CMK (cell line): Measurements from ENCODE around the gene CELA2B.
"Not testable (repeated sequence)": the region's sequence is repeated elsewhere in the genome, so short reads cannot be mapped to it uniquely, and the experiment has no call there.

Experiments used
- DNase-seq: peaks from one replicate; pipeline ENCODE4 v3.0.0-alpha.2; 2010; ENCODE audit warnings: low read depth

CELA2B gene

DNA sequence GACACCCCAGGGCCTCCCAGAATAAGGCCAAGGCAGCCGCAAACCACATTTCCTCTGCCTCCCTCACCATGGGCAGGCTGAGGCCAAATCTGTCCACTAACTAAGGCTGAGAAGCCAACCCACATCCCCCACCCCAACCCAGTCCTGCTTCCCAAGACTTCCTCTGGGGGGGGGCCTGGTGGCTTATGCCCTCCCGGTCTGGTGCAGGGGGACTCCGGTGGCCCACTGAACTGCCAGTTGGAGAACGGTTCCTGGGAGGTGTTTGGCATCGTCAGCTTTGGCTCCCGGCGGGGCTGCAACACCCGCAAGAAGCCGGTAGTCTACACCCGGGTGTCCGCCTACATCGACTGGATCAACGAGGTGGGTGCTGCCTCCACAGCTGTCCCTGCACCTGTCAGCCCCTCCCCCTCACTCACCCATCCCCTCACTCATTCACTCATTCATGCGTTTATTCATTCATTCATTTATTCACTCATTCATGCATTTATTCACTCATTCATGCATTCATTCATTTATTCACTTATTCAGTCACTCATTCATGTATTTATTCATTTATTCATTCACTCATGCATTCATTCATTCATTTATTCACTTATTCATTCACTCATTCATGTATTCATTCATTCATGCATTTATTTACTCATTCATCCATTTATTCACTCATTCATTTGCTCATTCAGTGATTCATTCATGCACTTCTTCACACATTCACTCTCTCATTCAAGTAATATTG is 30.3 kb upstream of the CELA2B start:
- no peak for DNase-seq

DNA sequence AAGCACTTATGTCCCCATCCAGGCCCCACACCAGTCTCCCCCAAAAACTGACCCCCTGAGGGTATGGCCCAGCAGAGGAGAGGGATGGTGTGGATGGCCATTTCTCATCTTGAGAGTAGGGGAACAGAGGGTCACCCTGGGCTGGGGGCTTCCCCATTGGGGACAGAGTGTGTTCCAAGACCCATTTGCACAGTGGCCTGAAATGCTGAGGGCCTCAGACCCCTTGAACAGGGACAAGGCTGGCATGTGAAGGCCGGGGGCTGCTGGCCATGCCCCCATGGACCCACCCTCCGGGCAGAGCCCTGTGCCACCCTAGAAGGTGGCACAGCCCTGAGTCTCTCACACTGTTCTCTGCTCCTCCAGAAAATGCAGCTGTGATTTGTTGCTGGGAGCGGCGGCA is 29.7 kb upstream of the CELA2B start:
- DNase-seq = no peak

DNA sequence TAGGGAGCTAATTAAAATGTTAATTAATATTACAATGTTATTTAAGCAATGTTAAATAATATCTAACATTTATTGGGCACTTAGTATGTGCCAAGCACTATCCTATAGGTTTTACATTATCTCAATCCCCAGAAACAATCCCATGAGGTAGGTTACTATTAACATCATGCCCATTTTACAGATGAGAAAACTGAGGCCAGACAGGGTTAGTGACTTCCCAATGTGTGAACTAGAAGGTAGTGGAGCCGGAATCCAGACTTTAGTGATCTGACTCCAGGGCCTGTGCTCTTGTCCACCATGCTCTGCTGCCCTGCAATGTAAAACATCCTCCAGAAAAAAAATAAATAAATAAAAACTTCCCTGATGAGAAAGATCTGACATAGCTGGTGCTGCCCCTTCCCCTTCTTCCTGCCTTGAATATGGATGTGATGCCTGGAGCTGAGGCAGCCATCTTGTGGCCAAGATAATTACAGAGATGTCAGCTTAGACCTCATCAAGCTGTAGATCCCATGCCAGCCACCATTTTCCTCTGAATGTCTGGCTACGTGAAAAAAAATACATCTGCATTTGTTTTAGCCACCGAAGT is 26.9 kb upstream of the CELA2B start:
- DNase-seq = no peak

DNA sequence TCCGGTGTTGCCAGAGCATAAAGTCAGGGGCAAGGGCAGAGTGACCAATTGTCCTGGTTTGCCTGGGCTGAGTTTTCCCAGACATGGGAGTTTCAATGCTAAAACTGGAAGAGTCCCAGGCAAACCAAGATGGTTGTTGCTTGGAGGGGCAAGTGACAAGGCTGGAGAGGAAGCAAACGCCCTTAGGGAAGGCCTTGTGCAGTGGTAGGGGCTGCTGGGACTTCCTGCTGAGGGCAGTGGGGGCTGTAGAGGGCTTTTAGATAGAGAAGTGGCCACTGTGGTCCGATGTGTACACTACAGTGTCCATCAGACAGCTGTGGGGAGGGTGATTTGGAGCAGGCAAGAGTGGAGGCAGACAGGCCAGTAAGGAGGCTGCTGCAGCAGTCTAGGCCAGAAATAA is 26.3 kb upstream of the CELA2B start:
- peak; percentile 36 for DNase-seq

DNA sequence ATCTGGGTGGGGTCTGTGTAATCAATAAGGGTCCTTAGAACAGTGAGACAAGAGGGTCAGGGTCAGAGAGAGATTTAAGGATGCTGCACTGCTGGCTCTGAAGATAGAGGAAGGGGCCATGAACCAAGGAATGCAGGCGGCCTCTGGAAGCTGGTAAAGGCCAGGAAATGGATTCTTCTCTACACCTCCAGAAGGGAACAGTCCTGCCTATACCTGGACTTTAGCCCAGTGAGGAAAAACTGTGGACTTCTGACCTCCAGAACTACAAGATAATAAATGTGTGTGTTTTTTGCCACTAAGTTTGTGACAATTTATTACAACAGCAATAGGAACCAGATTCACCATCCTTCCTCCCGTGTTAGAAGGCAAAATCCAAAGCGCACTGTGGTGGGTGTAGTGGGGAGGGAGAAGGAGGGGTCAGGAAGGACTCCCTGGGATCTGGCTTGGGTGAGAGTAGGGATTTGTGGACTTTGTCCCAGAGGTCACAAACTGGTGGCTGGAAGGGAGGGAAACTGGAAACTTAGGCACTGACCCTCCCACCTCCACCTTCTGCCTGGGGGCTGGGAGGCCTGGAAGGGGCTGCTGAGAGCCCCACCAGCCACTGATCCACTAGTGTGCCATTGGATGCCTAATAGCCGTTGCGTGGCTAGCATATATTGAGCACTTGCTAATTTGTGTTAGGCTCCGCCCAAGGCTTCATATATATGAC is 24.7 kb upstream of the CELA2B start:
- DNase-seq = no peak

DNA sequence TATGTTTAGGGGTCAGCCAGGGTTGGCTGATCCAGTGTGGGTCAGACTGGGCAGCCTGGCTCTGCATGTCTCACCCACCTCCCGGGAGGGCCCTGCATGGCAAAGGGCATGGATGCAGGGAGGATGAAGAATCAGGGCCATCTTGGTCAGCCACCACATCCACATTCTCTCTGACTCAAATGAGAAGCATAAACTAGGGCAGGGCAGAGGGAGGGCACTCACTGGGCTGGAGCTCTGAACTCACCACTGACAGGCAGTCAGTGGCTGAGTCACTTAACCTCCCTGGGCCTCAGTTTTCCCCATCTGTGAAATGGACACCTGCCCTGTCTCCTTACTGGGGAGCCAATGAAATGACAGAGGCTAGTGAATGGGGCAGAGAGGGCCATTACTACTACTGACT is 23.7 kb upstream of the CELA2B start:
- DNase-seq = no peak

DNA sequence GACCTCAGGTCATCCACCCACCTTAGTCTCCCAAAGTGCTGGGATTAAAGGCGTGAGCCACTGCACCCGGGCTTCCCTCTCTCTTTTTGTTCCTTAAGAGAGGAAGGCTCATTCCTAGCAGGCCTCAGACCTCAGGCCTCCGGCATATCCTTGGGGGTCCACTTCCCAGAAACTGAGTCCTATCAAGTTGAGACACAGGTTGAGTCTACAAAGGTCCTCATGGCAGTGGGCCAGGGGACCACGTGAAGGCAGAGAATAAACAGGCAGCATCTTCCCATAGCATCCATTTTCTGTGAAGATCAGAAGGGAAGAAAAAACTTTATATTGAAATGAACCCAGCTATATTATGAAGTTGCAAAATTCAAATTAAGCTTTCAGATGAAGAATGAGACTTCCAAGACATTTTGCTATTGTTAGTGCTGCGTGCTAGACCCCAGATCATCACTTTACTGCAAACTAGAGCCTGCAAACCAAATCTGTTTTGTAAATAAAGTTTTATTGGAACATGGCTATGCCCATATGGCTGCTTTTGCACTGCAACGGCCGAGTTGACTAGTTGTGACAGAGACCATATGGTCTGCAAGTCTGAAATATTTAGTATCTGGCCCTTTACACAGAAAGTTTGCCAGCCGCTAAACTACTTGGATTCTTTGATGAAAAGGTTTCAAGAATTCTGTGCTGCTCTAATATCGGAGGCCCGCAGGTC is 22.9 kb upstream of the CELA2B start:
- DNase-seq = no peak

DNA sequence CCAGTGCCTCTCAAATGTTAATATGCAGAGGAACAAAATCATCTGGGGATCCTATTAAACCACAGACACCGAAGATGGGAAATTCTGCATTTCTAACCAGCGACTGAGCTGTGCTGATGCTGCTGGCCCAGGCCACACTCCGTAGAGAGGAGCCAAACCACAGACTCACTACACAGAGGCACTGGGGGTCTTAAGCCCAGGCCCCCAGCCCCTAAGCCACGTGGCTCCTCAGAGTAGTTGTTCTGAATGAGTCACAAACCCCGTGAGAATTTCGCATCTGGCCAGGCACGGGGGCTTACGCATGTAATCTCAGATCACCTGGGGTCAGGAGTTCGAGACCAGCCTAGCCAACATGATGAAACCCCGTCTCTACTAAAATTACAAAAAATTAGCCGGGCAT is 22.2 kb upstream of the CELA2B start:
- DNase-seq = no peak

DNA sequence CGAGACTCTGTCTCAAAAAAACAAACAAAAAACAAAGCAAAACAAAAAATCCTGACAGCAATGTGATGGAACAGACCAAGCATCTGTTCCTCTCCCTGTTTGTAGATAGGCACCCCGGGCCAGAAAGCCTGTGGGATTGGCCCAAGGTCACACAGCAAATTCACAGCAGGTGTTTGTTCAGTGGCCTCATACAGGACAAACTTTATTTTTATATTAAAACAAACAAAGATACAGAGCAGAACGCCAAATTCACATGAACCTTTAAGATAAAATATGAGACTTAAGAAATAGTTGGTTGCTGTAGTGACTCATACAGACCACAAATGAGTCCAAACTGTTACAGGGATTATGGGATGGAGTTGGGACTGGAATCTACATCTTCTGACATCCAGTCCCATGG is 21.6 kb upstream of the CELA2B start:
- no peak for DNase-seq

DNA sequence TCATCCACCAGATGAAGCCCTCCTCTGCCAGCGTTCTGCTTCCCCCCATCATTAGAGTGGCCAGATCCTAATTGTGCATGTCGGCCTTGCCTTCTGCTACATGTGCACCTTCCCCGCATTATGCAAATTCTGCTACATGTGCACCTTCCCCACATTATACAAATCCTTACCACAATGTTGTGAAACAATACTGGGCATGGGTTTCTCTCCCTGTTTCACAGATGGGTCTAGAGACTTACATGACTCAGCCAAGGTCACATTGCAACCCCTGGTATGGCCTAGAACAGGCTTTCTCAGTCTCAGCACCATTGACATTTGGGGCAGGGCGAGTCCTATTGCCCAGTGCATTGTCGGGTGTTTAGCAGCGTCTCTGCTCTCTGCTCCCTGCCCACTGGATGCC is 20.4 kb upstream of the CELA2B start:
- DNase-seq = no peak

DNA sequence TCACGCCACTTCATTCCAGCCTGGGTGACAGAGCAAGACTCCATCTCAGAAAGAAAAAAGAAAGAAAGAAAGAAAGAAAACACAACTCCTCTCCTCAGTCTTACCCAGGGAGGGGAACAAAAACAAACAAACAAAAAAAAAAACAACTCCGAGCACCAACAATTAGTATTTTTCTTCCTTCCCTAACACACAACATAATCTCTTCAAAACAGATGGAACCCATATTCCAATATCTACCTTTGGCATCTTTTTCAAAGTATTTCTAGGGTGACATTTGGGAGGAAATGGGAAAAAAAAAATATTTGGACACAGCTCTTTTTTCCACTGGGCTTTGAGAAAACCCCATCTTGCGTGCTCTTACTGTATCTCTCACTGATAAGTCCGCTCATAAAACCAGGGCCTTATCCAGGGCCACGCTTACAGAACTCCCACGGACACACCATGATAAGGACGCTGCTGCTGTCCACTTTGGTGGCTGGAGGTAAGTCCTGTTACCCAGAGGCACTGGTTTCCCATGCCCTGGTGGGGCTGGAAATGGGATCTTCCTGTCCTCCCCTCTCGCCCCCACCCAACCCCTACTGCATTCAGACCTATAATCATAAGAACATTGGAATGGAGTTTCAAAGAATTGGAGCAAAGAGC is 19.5 kb upstream of the CELA2B start, which contains the start of gene CELA2A:
CELA2A (plus strand) TSS at position 420 of the 642 bp plus-strand sequence; CDS start at position 442, 22 bp downstream.
- no peak for DNase-seq

DNA sequence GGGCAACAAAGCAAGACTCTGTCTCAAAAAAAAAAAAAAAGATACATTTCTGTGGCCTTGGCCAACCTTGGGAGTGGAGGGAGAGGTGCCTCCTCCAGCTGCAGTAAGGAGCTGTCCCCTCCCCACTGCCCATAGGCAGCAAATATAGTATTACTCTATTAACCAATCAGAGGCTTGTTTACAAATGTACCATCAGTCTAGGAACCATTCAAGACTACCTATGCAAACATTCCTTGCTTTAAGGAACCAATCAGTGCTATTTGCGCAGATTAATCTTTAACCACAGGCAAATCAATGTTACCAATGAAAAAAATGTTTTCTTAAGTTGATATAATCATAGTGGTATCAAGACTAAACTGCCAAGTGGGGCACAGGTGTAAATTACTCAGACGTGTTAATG is 18.3 kb upstream of the CELA2B start:
- DNase-seq = no peak

DNA sequence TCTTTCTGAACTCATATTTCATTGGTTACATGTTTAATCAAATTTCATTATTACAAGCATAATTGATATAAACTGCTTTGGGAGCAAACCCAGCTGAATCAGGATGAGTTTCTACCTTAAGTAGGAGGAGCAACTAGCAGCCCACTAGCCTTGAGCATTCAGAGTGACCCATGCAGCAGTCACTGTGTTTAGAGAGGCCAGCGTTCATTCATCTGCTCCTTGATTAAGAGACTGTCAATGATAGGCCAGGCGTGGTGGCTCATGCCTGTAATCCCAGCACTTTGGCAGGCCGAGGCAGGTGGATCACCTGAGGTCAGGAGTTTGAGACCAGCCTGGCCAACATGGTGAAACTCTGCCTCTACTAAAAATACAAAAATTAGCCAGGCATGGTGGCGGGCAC is 17.5 kb upstream of the CELA2B start:
- DNase-seq = not testable (repeated sequence)

DNA sequence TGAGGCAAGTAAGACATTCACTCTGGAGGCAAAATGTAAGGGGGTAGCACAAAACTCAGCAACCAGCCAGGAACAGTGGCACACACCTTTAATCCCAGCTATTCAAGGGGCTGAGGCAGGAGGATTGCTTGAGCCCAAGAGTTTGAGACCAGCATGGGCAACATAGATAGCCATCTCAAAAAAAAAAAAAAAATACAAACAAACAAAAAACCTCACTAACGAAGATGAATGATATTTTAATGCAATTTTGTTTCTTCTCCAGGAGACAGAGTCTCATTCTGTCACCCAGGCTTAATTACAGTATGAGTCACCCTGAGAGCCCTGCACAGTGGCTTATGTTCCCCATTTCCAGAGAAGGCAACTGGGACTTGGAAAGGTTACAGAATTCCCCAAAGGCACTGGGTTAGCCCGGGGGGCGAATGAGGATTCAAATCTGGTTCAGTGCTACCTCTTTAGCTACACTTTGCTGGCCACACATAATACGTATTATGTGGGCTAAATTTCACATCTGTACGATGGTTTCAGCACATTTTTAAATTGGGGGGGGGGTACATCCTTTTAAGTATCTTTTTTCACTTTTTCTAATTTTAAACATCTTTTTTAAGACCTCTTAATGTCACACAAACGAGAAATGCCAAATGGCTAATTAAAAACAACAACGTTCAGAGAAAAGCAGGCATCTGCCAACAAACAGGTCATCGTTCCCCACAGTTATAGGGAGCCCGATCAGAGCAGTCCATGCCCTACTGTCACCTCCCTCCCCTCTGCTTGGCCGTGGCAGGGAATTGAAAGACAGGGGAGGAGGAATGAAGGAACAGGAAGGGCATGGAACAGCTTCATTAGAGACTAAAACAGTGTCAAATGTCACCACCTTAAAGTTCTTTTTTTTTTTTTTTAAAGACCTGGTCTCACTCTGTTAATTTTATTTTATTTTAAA is 15.9 kb upstream of the CELA2B start:
- no peak for DNase-seq

DNA sequence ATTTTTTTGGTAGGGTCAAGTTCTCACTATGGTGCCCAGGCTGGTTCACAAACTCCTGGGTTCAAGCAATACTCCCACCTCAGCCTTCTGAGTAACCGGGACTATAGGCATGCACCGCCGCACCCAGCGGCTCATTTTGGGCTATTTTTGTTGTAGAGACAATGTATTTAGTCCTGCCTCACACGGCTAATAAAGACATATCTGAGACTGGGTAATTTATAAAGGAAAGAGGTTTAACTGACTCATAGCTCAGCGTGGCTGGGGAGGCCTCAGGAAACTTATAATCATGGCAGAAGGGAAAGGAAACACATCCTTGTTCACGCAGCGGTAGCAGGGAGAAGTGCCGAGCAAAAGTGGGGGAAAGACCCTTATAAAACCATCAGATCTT is 15.2 kb upstream of the CELA2B start:
- no peak for DNase-seq

DNA sequence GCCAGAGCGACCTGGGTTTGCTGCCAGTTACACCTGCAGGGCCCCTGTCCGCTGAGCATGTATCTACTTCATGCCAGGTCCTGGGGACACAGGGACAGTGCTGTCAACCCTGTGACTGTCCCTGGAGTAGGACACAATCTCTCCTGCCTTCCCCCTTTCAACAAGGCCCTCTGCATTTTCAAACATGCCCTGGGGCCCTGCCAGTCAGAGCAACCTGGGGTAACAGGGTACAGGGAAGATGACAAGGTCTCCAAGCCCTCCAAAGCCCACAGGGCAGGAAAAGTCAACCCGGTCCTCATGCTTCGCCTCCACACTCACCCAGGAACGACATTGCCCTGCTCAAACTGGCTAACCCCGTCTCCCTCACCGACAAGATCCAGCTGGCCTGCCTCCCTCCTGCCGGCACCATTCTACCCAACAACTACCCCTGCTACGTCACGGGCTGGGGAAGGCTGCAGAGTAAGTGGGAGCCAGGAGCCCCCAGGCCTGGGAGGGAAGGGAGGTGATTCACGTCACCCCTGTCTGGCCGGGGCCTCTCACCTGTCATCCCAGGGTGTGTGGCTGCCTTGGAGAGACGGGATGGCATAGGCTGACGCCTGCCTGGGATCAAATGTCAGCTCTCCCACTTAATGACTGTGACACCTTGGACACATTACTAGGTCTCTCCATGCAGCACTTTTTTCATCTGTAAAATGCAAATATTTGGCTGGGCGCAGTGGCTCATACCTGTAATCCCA is 12.7 kb upstream of the CELA2B start:
- DNase-seq = not testable (repeated sequence)

DNA sequence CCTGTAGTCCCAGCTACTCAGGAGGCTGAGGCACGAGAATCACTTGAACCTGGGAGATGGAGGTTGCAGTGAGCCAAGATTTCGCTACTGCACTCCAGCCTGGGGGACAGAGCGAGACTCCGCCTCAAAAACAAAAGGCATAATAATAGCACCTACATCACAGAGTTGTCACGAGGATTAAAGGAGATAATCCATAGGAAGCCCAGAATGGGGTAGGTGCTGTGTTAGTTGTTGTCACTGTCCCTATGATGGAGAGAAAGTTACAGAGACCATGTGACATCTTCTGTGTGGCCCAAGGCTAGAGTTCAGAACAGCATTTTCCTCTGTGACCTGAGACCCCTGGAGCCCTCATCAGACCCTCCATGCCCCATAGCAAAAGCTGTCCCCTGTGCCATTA is 12.0 kb upstream of the CELA2B start:
- DNase-seq = not testable (repeated sequence)

DNA sequence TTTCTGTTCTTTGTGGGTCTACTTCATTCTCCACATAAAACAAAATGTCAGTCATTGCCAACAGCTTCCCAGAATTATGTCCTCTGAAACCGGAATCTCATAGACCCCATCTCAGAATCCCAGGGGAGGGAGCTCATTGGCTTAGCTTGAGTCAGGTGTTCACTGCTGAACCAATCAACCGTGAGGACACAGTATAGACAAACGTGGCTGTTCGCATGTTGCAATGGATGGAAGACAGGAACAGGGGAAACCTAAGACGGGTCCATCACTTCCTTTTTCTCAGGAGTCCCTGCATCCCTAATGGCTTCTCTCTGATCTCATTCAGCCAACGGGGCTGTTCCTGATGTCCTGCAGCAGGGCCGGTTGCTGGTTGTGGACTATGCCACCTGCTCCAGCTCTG is 10.2 kb upstream of the CELA2B start:
- DNase-seq = no peak

DNA sequence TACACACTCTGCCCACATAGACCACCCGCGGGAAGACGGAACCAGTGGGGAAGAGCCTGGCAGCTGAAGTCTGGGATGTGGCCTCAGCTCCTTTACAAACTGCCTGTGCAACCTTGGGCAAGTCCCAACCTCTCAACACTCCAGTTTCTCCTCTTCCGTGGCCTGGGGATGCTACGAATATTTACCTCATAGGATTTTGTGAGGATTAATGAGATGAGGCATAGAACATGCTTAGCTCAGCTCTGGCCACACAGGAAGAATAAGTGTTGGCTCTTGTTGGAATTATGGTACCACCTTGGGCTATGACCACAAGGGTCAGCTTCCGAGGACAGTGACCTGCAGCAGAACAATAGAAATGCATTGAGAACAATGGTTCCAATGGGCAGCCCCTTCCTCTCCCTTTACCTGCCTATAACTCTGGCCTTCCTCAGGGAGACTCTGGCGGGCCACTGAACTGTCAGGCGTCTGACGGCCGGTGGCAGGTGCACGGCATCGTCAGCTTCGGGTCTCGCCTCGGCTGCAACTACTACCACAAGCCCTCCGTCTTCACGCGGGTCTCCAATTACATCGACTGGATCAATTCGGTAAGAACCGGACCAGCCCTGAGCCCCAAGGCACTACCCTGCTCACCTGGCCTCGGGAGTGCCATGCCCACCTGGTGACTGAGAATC is 8.8 kb upstream of the CELA2B start:
- DNase-seq = not testable (repeated sequence)

DNA sequence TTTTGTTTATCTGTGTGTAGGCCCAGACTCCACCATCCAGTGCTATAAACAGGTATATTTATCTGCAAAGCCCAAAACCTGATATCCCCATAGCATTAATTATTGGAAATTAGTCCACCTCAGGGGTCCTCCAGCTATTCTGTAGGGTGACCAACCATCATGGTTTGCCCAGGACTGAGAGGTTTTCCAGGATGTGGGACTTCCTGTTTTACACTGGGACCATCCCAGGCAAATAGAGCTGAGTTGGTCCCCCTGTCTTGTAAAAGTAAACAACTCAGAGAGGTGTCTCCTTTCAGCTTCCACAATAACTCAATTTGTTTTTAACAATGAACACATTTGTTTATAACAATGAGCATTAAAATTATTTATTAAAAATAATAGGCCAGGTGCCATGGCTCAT is 7.8 kb upstream of the CELA2B start:
- DNase-seq = no peak
